Stimulated activated CD8-positive, alpha-beta memory T cell treated with anti-CD3 and anti-CD28 coated beads, Interleukin-12 subunit alpha, Interleukin-12 subunit beta, amount 100 ng/mL, for 4 hours (primary cell): ENCODE data around the gene ESPN.

Experiments used
- DNase-seq: peaks from one replicate; pipeline ENCODE4 v3.0.0-alpha.2; 2020; ENCODE audit warnings: low read depth

ESPN gene

DNA sequence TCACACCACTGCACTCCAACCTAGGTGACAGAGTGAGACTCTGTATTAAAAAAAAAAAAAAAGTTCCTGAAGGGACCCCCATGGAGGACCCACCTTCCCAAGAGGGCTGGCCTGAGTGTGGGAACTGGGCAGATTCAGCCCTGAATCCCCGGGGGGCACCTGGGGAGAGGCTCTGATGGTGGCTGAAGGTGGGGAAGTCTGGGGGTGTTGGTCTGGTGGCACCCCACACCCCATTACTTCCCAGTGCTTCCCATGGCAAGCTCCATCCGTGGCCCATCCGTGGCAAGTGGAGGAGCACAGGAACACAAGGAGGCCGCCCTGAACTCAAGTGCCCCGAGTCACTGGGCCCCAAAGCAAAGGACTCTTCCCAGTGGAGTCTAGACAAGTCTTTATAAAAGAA is 42.2 kb downstream of the ESPN start:
- no peak for DNase-seq

- no peak for DNase-seq
These were observed 42.6 kb downstream of the ESPN start for GRCh38 chr1:6467224-6467623.

GRCh38 chr1:6467744-6468688 is 43.4 kb downstream of the ESPN start:
- no peak for DNase-seq

GRCh38 chr1:6468729-6469461 is 44.3 kb downstream of the ESPN start:
- DNase-seq = no peak

- no peak for DNase-seq
These were observed 45.8 kb downstream of the ESPN start for GRCh38 chr1:6470132-6471085.

- no peak for DNase-seq
These were observed 46.8 kb downstream of the ESPN start for GRCh38 chr1:6471086-6471969.

- no peak for DNase-seq
These were observed 47.4 kb downstream of the ESPN start for GRCh38 chr1:6471970-6472368.

- DNase-seq = no peak
These were observed 47.8 kb downstream of the ESPN start for GRCh38 chr1:6472391-6472790.

DNA sequence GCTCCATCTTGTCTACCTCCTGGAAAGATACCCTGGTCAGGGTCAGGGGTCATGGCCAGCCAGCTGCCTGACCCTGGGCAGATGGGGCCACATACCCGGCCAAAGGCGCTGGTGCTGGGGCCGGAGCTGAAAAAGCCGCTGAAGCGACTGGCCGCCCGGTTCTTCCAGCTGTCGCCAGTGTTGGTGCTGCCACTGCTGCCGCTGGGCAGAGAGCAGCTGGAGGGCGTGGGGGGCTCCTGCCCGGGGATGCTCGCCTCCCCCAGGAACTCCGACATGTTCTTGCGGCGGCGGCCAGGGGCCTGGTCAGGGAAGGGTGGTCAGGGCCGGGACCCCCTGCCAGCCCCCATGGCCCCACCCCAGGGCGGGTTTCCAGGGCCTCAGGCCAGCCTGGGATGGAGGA is 48.6 kb downstream of the ESPN start:
- DNase-seq = no peak

GRCh38 chr1:6473974-6474814 is 49.6 kb downstream of the ESPN start:
- DNase-seq = no peak

DNA sequence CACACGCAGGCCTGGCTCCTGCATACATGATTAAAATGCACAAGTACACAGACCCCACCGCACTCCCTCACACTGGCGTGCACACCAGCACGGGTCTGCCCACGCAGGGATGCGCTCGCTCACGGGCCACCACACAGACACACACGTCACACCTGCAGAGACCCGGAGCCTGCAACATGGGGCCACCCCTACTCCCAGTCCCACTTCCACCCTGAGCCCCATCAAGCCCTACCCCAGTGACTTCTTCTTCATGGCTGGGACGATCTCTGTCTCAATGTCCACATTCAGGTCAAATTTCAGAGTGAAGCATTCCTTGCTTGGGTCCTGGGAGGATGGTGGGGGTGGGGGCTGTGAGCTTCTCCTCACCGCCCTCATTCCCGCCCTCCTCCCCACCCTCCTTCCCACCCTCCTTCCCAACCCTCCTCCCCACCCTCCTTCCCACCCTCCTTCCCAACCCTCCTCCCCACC is 50.3 kb downstream of the ESPN start:
- no peak for DNase-seq

GRCh38 chr1:6475381-6476133 is 51.0 kb downstream of the ESPN start:
- peak; percentile 65 for DNase-seq

- DNase-seq = no peak
These were observed 51.9 kb downstream of the ESPN start for GRCh38 chr1:6476483-6476882.

DNA sequence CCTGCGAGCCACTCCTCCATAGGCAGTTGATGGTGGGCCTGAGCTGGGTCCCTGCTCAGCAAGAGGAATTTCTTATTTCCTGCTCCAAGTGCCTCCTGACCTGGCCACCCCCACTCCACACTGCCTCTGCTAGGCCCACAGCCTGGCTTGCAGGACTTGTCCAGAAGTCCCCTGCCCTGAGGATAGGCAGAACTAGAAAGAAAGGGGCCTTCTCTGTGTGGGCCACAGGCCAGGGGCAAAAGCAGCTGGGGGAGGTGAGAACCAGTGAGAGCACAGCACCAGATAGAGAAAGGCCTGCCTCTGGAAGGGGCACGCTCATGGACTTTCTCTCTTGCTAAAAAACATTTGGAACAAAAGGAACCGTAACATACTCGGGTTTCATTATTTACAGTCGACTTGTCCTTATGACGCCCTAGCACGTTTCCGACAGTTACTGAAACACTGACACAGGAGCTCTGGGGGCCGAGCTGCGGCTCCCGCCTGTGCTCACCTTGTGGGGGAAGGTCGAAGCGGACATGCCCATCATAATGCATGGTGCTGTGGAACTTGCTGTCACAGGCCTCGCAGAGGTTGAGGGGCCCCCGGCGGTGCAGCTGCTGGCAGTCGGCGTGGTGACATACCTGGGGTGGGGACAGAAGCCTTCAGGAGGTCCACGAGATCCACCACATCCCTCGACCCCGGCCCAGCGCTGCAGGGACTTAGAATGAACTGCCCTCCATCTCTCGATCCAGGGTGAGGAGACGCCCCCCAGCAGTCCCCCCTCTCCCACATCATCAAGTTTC is 52.7 kb downstream of the ESPN start:
- no peak for DNase-seq

GRCh38 chr1:6481820-6482219 is 57.2 kb downstream of the ESPN start:
- no peak for DNase-seq

DNA sequence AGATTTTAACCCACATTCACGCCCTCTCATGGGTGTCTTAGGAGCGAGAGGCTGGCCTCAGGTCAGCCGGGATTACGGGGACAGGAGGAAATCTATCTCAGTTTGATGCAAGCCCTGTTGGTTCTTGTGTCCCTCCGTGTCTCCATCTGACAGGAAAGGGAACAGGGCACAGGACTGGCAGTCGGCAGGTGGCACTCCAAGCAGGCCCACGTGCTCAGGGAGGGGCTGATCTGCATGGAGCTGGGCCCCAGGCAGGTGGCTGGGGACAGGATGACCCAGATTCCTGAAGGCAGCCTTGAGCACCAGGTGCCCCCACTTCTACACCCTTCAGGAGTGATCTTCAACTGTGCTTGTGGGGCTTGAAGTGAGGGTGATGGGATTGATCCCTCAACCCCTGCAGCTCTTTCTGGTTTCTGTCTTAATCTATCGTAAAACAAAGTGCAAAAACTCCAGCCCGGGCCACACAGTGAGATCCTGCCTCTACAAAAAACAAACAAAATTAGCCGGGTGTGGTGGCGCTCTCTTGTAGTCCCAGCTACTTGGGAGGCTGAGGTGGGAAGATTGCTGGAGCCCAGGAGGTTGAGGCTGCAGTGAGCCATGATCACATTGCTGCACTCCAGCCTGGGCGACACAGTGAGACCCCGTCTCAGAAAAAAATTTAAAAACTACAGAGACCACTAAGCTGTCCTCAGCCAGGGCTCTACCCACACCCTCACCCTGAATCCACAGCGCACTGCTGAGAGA is 58.6 kb downstream of the ESPN start:
- no peak for DNase-seq

- no peak for DNase-seq
These were observed 59.2 kb downstream of the ESPN start for GRCh38 chr1:6483761-6484117.

- no peak for DNase-seq
These were observed 60.2 kb downstream of the ESPN start for GRCh38 chr1:6484826-6485167.
